ENCODE measurements around the gene ZNF428. TPM values are rescaled to one million over a fixed set of nuclear protein-coding genes. Genes with fewer than 3 reads are reported as not detected.

The ZNF428 gene, protein sequence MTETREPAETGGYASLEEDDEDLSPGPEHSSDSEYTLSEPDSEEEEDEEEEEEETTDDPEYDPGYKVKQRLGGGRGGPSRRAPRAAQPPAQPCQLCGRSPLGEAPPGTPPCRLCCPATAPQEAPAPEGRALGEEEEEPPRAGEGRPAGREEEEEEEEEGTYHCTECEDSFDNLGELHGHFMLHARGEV
- total RNA-seq: 10 to 100 TPM; 21.5 to 27.4 TPM

GRCh38 chr19:43619262-43620060, at the start of gene ZNF428:
ZNF428 (minus strand) TSS chr19:43619629; CDS start chr19:43614304, 5,325 bp downstream.
- TF ChIP-seq, protein P1, sequence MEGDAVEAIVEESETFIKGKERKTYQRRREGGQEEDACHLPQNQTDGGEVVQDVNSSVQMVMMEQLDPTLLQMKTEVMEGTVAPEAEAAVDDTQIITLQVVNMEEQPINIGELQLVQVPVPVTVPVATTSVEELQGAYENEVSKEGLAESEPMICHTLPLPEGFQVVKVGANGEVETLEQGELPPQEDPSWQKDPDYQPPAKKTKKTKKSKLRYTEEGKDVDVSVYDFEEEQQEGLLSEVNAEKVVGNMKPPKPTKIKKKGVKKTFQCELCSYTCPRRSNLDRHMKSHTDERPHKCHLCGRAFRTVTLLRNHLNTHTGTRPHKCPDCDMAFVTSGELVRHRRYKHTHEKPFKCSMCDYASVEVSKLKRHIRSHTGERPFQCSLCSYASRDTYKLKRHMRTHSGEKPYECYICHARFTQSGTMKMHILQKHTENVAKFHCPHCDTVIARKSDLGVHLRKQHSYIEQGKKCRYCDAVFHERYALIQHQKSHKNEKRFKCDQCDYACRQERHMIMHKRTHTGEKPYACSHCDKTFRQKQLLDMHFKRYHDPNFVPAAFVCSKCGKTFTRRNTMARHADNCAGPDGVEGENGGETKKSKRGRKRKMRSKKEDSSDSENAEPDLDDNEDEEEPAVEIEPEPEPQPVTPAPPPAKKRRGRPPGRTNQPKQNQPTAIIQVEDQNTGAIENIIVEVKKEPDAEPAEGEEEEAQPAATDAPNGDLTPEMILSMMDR (IDR thresholded peaks at IDR 0.05): no peak
- Histone ChIP-seq H3K4me1 (no peaks in the 10 kb centered on the region), H3K9ac (ENCODE audit: low read depth in 2 of 2, low read length in 2 of 2) (peak within 1 kb of the TSS; percentile 87 to 96), H3K36me3 (no peaks in the 10 kb centered on the region), H3K27me3 (no peaks in the 10 kb centered on the region), H3K9me3 (no peaks in the 10 kb centered on the region), H3K4me3 (peak within 1 kb of the TSS; percentile 94), H3K27ac (peak within 1 kb of the TSS; percentile 94)
- DNase-seq: peak; percentile 84
- intact Hi-C loops (cut with DNase I): no loop called here

DNA sequence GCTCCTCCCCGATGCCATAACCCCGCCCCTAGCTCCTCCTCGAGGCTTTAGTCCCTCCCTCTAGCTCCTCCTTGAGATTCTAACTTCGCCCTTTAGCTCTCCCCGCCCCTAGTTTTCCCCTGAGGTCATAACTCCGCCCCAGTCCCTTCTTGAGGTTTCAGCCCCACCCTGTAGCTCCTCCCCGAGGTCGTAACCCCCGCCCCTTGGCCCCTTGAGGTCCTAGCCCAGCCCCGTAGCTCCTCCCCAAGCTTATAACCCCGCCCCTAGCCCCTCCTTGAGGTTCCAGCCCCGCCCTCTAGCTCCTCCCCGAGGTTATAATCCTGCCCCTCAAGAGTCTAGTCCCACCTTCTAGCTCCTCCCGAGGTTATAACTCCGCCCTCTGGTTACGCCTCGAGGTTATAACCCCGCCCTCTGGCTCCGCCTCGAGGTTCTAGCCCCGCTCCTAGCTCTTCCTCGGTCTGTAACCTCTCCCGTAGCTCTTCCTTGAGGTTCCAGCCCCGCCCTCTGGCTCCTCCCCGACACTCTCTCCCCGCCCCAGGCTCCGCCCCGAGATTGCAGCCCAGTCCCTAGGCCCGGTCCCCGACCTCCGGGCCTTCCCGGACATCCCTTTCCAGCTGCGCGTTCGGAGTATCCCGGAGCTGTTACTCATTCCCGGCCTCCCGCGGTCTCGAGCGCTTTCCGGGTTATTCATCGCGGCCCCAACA, 49.1 kb upstream of the ZNF428 start:
- Histone ChIP-seq H3K4me3 (peak overlapping the region; percentile 57), H3K27me3 (no peaks in the 10 kb centered on the region), H3K36me3 (no peaks in the 10 kb centered on the region), H3K9me3 (no peaks in the 10 kb centered on the region), H3K4me1 (peaks cover 3% of the 10 kb centered on the region), H3K27ac (peak overlapping the region; percentile 96), H3K9ac (ENCODE audit: low read depth in 2 of 2, low read length in 2 of 2) (peak overlapping the region; percentile 77 to 92)
- TF ChIP-seq, protein P1 (IDR thresholded peaks at IDR 0.05): no peak
- intact Hi-C loops (cut with DNase I): no loop called here
- peak; percentile 100 for DNase-seq

DNA sequence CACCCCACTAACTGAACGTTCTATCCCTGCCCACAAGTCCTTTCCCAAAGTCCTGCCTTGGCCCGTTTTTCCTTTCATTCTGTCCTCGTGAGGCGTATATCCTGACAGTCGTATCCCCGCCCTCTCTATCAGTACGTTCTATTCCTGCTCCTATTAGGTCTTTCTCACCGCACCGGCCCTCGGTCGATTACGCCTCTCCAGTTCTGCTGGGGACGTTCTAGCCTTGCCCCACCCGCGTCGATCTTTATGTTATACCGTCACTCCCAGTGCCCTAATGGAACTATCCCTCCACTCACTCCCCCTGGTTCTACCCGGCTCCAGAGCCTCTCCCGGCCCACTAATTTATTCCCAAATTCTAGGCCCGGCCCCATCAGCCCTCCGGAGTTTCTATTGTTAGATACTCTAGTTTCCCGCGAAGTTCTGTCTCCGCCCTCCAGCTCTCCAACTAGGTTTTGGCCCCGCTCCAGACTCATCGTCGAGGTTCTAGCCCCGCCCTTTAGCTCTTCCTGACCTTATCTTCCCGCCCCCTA, 48.5 kb upstream of the ZNF428 start:
- peak overlapping the region; percentile 40 to 48 for H3K9ac ChIP-seq (ENCODE audit: low read depth in 2 of 2, low read length in 2 of 2)
- intact Hi-C loops (cut with DNase I): no loop called here
- no peaks in the 10 kb centered on the region for H3K36me3 ChIP-seq
- H3K4me3 ChIP-seq: peak overlapping the region; percentile 26
- peaks cover 3% of the 10 kb centered on the region for H3K4me1 ChIP-seq
- H3K9me3 ChIP-seq: no peaks in the 10 kb centered on the region
- H3K27ac ChIP-seq: peak overlapping the region; percentile 19
- no peaks in the 10 kb centered on the region for H3K27me3 ChIP-seq
- DNase-seq: peak; percentile 100
- TF ChIP-seq, protein P1 (IDR thresholded peaks at IDR 0.05): no peak

- Histone ChIP-seq H3K9me3 (no peaks in the 10 kb centered on the region), H3K27me3 (no peaks in the 10 kb centered on the region), H3K27ac (no peak overlapping the region), H3K9ac (ENCODE audit: low read depth in 2 of 2, low read length in 2 of 2) (peak overlapping the region; percentile 40 to 48), H3K4me1 (peaks cover 3% of the 10 kb centered on the region), H3K36me3 (no peaks in the 10 kb centered on the region), H3K4me3 (peak overlapping the region; percentile 26)
- peak; percentile 46 for DNase-seq
- TF ChIP-seq, protein P1 (IDR thresholded peaks at IDR 0.05): no peak
- intact Hi-C loops (cut with DNase I): no loop called here
Measured at GRCh38 chr19:43667126-43667875, 47.9 kb upstream of the ZNF428 start.

DNA sequence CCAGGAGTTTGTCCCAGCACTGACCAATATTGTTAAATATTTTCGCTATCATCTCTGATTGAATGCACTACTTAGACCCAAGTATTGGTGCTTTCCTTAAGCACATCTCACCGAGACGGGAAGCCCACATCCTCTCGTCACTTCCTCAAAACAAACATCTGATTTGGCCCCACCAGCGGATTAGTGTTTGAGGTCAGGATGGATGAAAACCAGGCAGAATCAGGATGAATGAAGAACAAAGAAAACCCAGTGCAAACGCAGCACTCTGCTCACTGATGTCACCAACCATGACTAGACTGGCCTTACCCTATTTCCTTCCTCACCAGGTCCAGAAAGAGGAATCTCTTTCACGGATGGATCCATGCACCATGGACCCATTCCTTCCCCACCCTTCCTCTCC, 44.6 kb upstream of the ZNF428 start:
- no peaks in the 10 kb centered on the region for H3K27me3 ChIP-seq
- no peak for DNase-seq
- H3K36me3 ChIP-seq: no peaks in the 10 kb centered on the region
- H3K4me1 ChIP-seq: peaks cover 3% of the 10 kb centered on the region
- intact Hi-C loops (cut with DNase I): no loop called here
- no peak overlapping the region for H3K27ac ChIP-seq
- no peak overlapping the region for H3K4me3 ChIP-seq
- H3K9me3 ChIP-seq: no peaks in the 10 kb centered on the region
- TF ChIP-seq, protein P1 (IDR thresholded peaks at IDR 0.05): no peak
- no peak overlapping the region for H3K9ac ChIP-seq (ENCODE audit: low read depth in 2 of 2, low read length in 2 of 2)

All from colonic mucosa (tissue), 4 donors.